Measurements from ENCODE around the gene ASZ1.

DNA sequence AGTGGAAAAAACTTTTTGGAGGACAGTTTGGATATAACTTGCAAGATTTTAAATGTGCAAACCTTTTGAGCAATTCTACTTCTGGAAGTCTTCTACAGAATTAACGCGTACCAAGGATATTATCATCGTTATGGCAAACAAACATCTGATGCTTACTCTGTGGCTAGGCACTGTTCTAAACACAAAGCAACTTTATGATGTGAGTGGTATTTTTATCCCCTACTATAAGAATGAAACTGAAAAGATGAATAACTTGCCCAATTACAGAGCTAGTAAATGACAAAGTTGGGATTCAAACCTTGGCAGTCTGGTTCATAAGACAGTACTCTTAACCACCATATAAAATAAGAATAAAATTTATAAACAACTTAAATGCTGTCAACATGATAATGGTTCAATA is 15.8 kb downstream of the ASZ1 start:
- no peak for TF ChIP-seq POLR2A (IDR thresholded peaks at IDR 0.05)
- TF ChIP-seq, protein P1, sequence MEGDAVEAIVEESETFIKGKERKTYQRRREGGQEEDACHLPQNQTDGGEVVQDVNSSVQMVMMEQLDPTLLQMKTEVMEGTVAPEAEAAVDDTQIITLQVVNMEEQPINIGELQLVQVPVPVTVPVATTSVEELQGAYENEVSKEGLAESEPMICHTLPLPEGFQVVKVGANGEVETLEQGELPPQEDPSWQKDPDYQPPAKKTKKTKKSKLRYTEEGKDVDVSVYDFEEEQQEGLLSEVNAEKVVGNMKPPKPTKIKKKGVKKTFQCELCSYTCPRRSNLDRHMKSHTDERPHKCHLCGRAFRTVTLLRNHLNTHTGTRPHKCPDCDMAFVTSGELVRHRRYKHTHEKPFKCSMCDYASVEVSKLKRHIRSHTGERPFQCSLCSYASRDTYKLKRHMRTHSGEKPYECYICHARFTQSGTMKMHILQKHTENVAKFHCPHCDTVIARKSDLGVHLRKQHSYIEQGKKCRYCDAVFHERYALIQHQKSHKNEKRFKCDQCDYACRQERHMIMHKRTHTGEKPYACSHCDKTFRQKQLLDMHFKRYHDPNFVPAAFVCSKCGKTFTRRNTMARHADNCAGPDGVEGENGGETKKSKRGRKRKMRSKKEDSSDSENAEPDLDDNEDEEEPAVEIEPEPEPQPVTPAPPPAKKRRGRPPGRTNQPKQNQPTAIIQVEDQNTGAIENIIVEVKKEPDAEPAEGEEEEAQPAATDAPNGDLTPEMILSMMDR (IDR thresholded peaks at IDR 0.05) = no peak
